Cardiac muscle cell (in vitro differentiated cells and primary cell): ENCODE results near the gene SMR3A. TPM values are rescaled to one million over a fixed set of nuclear protein-coding genes. Genes with fewer than 3 reads are reported as not detected.

Experiments
- DNase-seq, 2 donors: peaks; one replicate each; pipeline versions ENCODE4 v3.0.0 to v3.0.0-alpha.2; 2010 to 2017; ENCODE audit warnings: low read depth in 1 of 2, low spot score in 1 of 2
- H3K27ac ChIP-seq: fragments of 200-600 bp; sonication (generic); 2 replicates; pipeline ENCODE4 v1.5.1; 2016
- H3K27me3 ChIP-seq: fragments of 200-600 bp; sonication (generic); 2 replicates; pipeline ENCODE4 v1.6.0; 2016; ENCODE audit warnings: control low read depth
- H3K36me3 ChIP-seq: fragments of 200-600 bp; sonication (generic); 2 replicates; pipeline ENCODE4 v1.5.1; 2016; ENCODE audit warnings: control low read depth
- H3K4me1 ChIP-seq: fragments of 200-600 bp; sonication (generic); 2 replicates; pipeline ENCODE4 v1.8.1; 2017; ENCODE audit warnings: low read depth, mild to moderate bottlenecking, mixed run types
- H3K4me3 ChIP-seq: fragments of 200-600 bp; sonication (generic); 2 replicates; pipeline ENCODE4 v1.5.1; 2016; ENCODE audit warnings: mild to moderate bottlenecking
- H3K9me3 ChIP-seq: fragments of 200-600 bp; sonication (generic); 2 replicates; pipeline ENCODE4 v1.5.1; 2017; ENCODE audit warnings: low read depth, mild to moderate bottlenecking, control low read depth
- polyA plus RNA-seq: library from polyadenylated mRNA; unstranded; fragments of >200 nt; fragmentation: Nextera tagmentation; extraction: Ambion mirVana; gene quantifications from 2 replicates; pipeline ENCODE4 v1.2.1, GENCODE V29; 2016
- total RNA-seq: library from RNA; depleted of rRNA; stranded (reverse); fragments of >200 nt; gene quantifications from 2 replicates; pipeline ENCODE4 v1.2.3, GENCODE V29; 2016
- TF ChIP-seq, protein P1 (sequence below): IDR thresholded peaks from 2 replicates; pipeline ENCODE4 v1.5.1; 2012; ENCODE audit warnings: low read depth, mild to moderate bottlenecking, low read length

The SMR3A gene
- total and polyA plus RNA-seq, 2 experiments from 2014 or later, result not detected

DNA sequence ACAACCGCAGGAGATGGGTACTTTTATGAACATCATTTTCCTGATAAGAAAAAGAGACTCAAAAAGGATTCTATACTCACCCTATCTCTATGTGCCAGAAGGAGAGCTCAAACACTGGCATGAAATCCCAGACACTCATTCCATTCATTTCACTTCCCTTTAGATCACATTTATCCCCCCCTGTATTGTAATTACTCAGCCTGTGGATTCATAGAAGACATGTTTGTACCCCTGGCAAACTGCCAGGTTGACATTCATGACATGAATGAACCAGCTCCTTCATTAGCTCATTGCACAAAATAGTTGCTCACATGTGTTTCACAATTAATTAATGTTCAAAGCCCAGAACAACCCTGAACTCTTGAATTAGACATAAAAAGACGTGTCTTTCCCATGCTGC lies 4.9 kb downstream of the SMR3A start:
- DNase-seq, result no peak
- Histone ChIP-seq H3K4me1 (no peaks in the 10 kb centered on the region), H3K27me3 (no peaks in the 10 kb centered on the region), H3K4me3 (no peak overlapping the region), H3K27ac (no peak overlapping the region), H3K9me3 (no peaks in the 10 kb centered on the region), H3K36me3 (no peaks in the 10 kb centered on the region)
- TF ChIP-seq, protein P1, sequence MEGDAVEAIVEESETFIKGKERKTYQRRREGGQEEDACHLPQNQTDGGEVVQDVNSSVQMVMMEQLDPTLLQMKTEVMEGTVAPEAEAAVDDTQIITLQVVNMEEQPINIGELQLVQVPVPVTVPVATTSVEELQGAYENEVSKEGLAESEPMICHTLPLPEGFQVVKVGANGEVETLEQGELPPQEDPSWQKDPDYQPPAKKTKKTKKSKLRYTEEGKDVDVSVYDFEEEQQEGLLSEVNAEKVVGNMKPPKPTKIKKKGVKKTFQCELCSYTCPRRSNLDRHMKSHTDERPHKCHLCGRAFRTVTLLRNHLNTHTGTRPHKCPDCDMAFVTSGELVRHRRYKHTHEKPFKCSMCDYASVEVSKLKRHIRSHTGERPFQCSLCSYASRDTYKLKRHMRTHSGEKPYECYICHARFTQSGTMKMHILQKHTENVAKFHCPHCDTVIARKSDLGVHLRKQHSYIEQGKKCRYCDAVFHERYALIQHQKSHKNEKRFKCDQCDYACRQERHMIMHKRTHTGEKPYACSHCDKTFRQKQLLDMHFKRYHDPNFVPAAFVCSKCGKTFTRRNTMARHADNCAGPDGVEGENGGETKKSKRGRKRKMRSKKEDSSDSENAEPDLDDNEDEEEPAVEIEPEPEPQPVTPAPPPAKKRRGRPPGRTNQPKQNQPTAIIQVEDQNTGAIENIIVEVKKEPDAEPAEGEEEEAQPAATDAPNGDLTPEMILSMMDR, result no peak

DNA sequence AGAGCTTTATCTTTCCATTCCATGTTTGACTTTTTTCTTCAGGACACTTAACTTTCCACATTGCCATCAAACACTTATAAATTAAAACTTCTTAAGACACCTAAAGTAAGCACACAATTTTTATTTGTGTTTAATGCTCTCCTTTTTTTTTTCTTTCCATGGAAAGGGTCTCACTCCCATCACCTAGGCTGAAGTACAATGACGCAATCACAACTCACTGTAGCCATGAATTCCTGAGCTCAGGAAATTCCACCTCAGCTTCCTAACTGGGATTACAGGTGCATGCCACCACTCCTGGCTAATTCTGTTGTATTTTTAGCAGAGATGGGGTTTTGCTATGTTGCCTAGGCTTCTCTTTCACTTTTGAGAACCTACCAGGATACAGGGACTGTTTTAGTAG lies 7.3 kb downstream of the SMR3A start:
- Histone ChIP-seq H3K9me3 (no peaks in the 10 kb centered on the region), H3K4me1 (no peaks in the 10 kb centered on the region), H3K27me3 (no peaks in the 10 kb centered on the region), H3K36me3 (no peaks in the 10 kb centered on the region), H3K27ac (no peak overlapping the region), H3K4me3 (no peak overlapping the region)
- TF ChIP-seq, protein P1, result no peak
- DNase-seq, result no peak

DNA sequence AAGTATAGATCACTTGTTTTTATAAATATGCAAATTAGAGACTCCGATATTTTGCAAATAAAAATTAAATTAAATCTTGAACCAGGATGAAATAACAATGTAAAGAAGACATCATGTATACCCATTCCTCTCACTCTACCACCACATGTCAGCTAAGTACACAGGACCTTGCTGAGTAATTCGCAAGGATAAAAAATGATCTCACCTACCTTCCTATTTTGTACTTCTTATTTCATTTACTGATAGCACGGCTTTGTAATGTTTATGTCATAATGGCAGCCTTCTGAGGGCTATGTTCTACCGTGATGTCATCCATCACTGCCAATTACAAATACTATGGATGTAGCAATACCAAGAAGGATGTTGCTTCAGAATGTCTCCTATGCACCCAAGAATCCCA lies 11.4 kb downstream of the SMR3A start:
- Histone ChIP-seq H3K9me3 (no peaks in the 10 kb centered on the region), H3K27me3 (no peaks in the 10 kb centered on the region), H3K36me3 (no peaks in the 10 kb centered on the region), H3K4me1 (no peaks in the 10 kb centered on the region), H3K27ac (no peak overlapping the region), H3K4me3 (no peak overlapping the region)
- TF ChIP-seq, protein P1, result no peak
- no peak for DNase-seq

DNA sequence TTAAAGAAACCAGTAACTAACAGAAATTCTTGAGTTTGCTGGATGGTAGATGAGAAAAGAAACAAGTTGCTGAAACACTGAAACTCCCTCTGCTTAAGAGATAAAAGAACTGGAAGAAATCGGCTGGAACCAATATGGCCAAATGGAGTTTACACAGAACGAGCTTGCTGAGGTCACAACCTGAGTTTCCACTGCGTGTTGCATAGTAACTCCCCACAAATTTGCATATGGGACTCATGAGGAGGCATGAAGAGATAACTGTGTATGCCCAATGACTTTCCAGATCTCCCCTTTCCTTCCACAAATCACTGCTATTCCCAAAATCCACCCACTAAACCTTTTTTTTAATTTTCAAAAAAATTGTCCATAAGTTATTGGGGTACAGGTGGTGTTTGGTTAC lies 12.2 kb downstream of the SMR3A start:
- no peak for DNase-seq
- H3K4me3 ChIP-seq, result no peak overlapping the region
- no peak overlapping the region for H3K27ac ChIP-seq
- no peaks in the 10 kb centered on the region for H3K4me1 ChIP-seq
- TF ChIP-seq, protein P1, result no peak
- no peaks in the 10 kb centered on the region for H3K27me3 ChIP-seq
- H3K9me3 ChIP-seq, result no peaks in the 10 kb centered on the region
- no peaks in the 10 kb centered on the region for H3K36me3 ChIP-seq

DNA sequence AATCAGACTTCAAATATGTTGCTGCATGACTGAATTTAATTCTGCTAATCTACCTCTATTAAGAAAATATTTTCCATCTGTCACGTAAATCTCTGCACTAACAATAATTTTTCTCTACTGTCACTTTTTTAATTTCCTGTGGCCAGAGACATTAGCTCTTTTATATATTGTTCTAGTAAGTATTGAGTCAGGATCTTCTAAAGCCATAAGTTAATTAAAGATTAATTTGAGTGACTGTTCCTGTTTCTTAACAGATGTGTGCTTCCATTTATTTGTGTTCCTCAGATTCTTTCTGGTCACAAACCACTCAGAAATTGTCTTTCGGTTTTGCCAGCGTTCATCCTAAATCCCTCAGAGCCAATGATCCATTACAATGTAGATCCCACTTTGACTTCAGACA lies 20.0 kb downstream of the SMR3A start:
- TF ChIP-seq, protein P1, result no peak
- Histone ChIP-seq H3K4me3 (no peak overlapping the region), H3K9me3 (no peaks in the 10 kb centered on the region), H3K27me3 (no peaks in the 10 kb centered on the region), H3K4me1 (no peaks in the 10 kb centered on the region), H3K36me3 (no peaks in the 10 kb centered on the region), H3K27ac (no peak overlapping the region)
- no peak for DNase-seq

DNA sequence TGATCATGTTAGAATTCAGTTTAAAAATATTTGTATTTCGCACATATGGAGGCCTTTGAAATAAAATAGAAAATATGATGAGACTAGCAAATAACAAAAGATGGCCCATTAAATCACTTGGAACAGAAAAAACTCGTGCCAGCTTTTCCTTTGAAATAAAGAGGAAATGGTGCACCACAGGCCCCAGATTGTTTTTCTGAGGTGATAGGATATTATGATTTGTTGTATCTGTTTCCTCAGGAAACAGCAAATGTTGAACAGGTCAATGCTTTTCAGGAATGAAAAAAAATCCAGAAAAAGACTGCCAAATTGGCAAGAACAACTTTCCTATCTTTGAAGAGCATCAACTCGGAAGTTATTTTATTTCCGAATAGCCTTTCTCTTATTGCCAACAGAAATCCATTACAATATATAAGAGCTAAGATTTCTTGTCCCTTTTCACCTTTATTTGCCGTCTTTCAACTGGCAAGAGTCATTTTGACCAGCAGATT lies 22.2 kb downstream of the SMR3A start, which contains the start of gene SMR3B:
Gene SMR3B, plus strand, starts transcription at position 441 of the 491 bp plus-strand sequence. CDS start 1,380 bp downstream, outside the sequence.
- Histone ChIP-seq H3K9me3 (no peaks in the 10 kb centered on the region), H3K36me3 (no peaks in the 10 kb centered on the region), H3K4me1 (no peaks in the 10 kb centered on the region), H3K27me3 (no peaks in the 10 kb centered on the region), H3K27ac (no peak within 1 kb of the TSS), H3K4me3 (no peak within 1 kb of the TSS)
- no peak for DNase-seq
- TF ChIP-seq, protein P1, result no peak
